ENCODE results near the gene AHDC1.

- TF ChIP-seq MAX (IDR thresholded peaks at IDR 0.05) (peak; percentile 35; the same call in 1 of the 2 replicates), POLR2AphosphoS5 (IDR thresholded peaks at IDR 0.05; ENCODE audit: low read depth, low read length) (peak; percentile 16; the same call in 1 of the 2 replicates), CTCF (IDR thresholded peaks at IDR 0.05 in 2 of 3, conservative IDR thresholded peaks at IDR 0.05 in 1 of 3; ENCODE audit: borderline replicate concordance in 1 of 3, insufficient read depth in 1 of 3, low read depth in 2 of 3, low read length in 2 of 3) (no peak), EZH2phosphoT487 (IDR thresholded peaks at IDR 0.05; ENCODE audit: borderline replicate concordance) (no peak), EZH2 (IDR thresholded peaks at IDR 0.05) (no peak), ZFX (IDR thresholded peaks at IDR 0.05) (no peak), SP1 (IDR thresholded peaks at IDR 0.05; ENCODE audit: low read depth) (peak; percentile 75), ATF3 (IDR thresholded peaks at IDR 0.05) (no peak), RAD21 (IDR thresholded peaks at IDR 0.05; ENCODE audit: low read depth) (no peak), CEBPB (IDR thresholded peaks at IDR 0.05; ENCODE audit: low read depth) (no peak), POLR2A (IDR thresholded peaks at IDR 0.05; ENCODE audit: borderline replicate concordance, extremely low read depth, insufficient read depth, insufficient read length) (no peak), SRF (IDR thresholded peaks at IDR 0.05; ENCODE audit: low read depth) (no peak), YY1 (IDR thresholded peaks at IDR 0.05; ENCODE audit: extremely low read depth, insufficient replicate concordance, low read depth, low read length) (no peak)
Measured at GRCh38 chr1:27563591-27564471, 40.1 kb downstream of the AHDC1 start.

All from HCT116 (cell line).